ENCODE results near the gene UBAC2. TPM values are rescaled to one million over a fixed set of nuclear protein-coding genes. Genes with fewer than 3 reads are reported as not detected.
"Not testable (repeated sequence)": the region's sequence is repeated elsewhere in the genome, so short reads cannot be mapped to it uniquely, and the experiment has no call there.

Gene UBAC2
- total and polyA plus RNA-seq, 4 donors = 49.9 to 77.1 (median 53.7) TPM

DNA sequence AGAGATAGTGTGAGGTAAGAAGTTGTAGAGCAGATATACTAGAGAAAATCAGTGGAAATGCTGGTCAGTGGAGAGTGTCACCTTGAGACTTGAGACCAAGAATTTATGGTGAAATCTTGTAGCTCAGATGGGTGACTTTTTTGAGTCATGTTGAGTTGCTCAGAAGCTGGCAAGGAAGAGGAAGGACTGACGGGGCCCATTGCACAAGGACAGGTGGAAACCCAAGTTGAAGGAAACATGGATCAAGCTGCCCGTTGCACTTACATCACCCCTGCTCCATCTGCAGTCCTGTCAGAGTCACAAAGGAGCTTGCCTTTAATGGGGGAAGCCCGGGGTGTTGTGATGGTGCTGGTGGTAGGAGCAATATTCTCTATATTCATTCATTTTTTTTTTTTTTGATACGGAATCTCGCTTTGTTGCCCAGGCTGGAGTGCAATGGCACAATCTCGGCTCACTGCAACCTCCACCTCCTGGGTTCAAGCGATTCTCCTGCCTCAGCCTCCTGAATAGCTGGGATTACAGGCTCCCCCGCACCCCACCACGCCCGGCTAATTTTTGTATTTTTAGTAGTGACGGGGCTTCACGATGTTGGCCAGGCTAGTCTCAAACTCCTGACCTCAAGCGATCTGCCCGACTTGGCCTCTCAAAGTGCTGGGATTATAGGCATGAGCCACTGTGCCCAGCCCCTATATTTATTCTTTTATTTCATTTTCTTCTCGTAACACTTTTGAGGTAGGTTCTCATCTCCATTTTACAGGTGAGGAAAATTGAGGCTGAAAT, 27.4 kb downstream of the UBAC2 start:
- Histone ChIP-seq H3K27me3 (ENCODE audit: control insufficient read depth in 3 of 3, insufficient read depth in 3 of 3, low read length in 2 of 3) (no peaks in the 10 kb centered on the region), H3K27ac (ENCODE audit: low read depth in 1 of 2, low read length in 1 of 2) (no peak overlapping the region), H3K9ac (ENCODE audit: insufficient read depth in 1 of 2, low read length in 2 of 2) (no peak overlapping the region), H3K4me3 (no peak overlapping the region), H3K4me1 (ENCODE audit: control insufficient read depth in 5 of 5, insufficient read depth in 5 of 5, low read length in 5 of 5) (peaks cover 0 to 36% (median 3%) of the 10 kb centered on the region in 5 donors), H3K36me3 (ENCODE audit: control insufficient read depth in 4 of 4, insufficient read depth in 4 of 4, low read length in 4 of 4) (peaks cover 0 to 5% (median 1%) of the 10 kb centered on the region in 4 donors), H3K9me3 (ENCODE audit: control insufficient read depth in 4 of 4, insufficient read depth in 3 of 4, low read length in 3 of 4) (no peaks in the 10 kb centered on the region)
- TF ChIP-seq, protein P1, sequence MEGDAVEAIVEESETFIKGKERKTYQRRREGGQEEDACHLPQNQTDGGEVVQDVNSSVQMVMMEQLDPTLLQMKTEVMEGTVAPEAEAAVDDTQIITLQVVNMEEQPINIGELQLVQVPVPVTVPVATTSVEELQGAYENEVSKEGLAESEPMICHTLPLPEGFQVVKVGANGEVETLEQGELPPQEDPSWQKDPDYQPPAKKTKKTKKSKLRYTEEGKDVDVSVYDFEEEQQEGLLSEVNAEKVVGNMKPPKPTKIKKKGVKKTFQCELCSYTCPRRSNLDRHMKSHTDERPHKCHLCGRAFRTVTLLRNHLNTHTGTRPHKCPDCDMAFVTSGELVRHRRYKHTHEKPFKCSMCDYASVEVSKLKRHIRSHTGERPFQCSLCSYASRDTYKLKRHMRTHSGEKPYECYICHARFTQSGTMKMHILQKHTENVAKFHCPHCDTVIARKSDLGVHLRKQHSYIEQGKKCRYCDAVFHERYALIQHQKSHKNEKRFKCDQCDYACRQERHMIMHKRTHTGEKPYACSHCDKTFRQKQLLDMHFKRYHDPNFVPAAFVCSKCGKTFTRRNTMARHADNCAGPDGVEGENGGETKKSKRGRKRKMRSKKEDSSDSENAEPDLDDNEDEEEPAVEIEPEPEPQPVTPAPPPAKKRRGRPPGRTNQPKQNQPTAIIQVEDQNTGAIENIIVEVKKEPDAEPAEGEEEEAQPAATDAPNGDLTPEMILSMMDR (IDR thresholded peaks at IDR 0.05; ENCODE audit: control extremely low read depth, extremely low read depth) = no peak
- no peak for DNase-seq
- ATAC-seq (ENCODE audit: insufficient read depth, low FRiP score) = no peak
- WGBS, 2 donors = 78 to 82% methylated on average over 15 of the region's 15 CpGs

DNA sequence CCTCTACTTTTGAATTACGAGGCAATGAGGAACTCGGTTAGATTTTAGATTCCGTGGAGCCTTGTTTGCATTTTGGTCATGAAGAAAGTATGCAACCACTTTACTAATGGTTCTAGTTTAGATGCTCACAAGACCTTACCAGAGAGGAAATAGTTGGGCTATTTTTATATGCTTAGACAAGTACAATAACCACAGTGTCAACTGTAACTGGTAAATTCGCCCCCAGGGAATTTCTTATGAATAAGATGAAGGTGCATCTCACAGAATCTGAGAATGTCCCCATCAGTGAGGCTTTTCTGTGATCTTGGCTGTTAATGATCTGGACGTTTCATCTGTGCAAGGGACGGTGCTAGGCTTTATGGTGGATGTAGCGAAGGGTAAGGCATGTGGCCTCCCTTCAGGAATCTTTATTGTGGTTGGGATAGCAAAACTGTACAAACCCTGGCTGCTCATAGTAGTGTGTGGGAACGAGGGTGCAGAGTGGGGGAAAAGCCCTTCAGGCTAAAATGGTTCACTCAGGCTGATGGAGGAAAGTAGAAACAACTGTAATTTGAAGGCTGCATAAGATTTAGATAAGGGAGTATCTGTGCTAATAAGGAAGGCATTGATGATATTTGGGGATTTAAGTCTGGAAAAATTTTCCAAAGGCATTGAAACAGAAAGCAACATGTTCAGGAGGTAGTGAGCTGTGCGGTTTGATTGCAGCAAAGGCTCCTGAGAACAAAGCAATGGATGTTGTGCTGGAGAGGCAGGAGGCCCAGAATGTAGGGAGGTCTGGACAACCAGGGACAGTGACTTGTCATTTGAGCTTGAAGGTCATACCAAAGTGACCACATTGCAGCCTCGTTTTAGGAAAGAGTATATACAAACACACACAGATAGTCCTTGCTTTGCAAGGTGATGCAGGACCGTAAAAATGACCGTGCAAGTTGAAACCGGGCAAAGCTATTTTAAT, 28.4 kb downstream of the UBAC2 start:
- H3K27ac ChIP-seq (ENCODE audit: low read depth in 1 of 2, low read length in 1 of 2) = peak overlapping the region in 1 of 2 donors; percentile 28
- no peak overlapping the region for H3K9ac ChIP-seq (ENCODE audit: insufficient read depth in 1 of 2, low read length in 2 of 2)
- H3K4me1 ChIP-seq (ENCODE audit: control insufficient read depth in 5 of 5, insufficient read depth in 5 of 5, low read length in 5 of 5) = peaks cover 0 to 35% (median 3%) of the 10 kb centered on the region in 5 donors
- H3K4me3 ChIP-seq = no peak overlapping the region
- DNase-seq = no peak
- peaks cover 0 to 5% (median 1%) of the 10 kb centered on the region in 4 donors for H3K36me3 ChIP-seq (ENCODE audit: control insufficient read depth in 4 of 4, insufficient read depth in 4 of 4, low read length in 4 of 4)
- WGBS, 2 donors = 39 to 57% methylated on average over 13 of the region's 13 CpGs
- TF ChIP-seq, protein P1 (IDR thresholded peaks at IDR 0.05; ENCODE audit: control extremely low read depth, extremely low read depth) = no peak
- ATAC-seq (ENCODE audit: insufficient read depth, low FRiP score) = no peak
- H3K27me3 ChIP-seq (ENCODE audit: control insufficient read depth in 3 of 3, insufficient read depth in 3 of 3, low read length in 2 of 3) = no peaks in the 10 kb centered on the region
- H3K9me3 ChIP-seq (ENCODE audit: control insufficient read depth in 4 of 4, insufficient read depth in 3 of 4, low read length in 3 of 4) = no peaks in the 10 kb centered on the region

DNA sequence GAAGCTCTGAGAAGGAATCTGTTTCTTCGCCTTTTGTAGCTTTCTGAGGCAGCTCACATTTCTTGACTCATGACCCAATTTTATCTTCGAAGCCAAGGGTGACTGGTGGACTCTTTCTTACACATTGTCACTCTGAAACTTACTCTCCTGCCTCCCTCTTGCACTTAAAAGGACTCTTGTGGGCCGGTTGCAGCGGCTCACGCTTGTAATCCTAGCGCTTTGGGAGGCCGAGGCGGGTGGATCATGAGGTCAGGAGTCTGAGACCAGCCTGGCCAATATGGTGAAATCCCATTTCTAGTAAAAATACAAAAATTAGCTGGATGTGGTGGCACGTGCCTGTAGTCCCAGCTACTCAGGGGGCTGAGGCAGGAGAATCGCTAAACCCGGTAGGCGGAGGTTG, 29.9 kb downstream of the UBAC2 start:
- not testable (repeated sequence) for H3K9me3 ChIP-seq (ENCODE audit: control insufficient read depth in 4 of 4, insufficient read depth in 3 of 4, low read length in 3 of 4); DNase-seq; ATAC-seq (ENCODE audit: insufficient read depth, low FRiP score); H3K36me3 ChIP-seq (ENCODE audit: control insufficient read depth in 4 of 4, insufficient read depth in 4 of 4, low read length in 4 of 4); H3K4me3 ChIP-seq; H3K27ac ChIP-seq (ENCODE audit: low read depth in 1 of 2, low read length in 1 of 2); H3K27me3 ChIP-seq (ENCODE audit: control insufficient read depth in 3 of 3, insufficient read depth in 3 of 3, low read length in 2 of 3); H3K9ac ChIP-seq (ENCODE audit: insufficient read depth in 1 of 2, low read length in 2 of 2)
- peaks cover 0 to 29% (median 3%) of the 10 kb centered on the region in 5 donors for H3K4me1 ChIP-seq (ENCODE audit: control insufficient read depth in 5 of 5, insufficient read depth in 5 of 5, low read length in 5 of 5)
- WGBS, 2 donors = 84 to 96% methylated on average over 12 of the region's 12 CpGs

DNA sequence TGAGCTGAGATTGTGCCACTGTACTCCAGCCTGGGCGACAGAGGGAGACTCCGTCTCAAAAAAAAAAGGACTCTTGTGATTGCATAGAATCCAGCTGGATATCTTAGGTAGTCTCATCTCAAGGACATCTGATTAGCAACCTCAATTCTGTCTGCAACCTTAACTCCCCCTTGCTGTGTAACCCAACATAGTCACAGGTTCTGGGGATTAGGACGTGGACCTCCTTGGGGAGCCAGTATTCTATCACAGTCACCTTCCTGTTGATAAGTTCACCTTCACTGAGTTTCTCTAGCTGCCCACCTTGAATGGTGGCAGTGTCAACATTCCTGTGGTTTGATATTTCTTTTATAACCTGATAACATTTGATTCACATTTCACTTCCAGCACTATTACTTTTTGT, 30.3 kb downstream of the UBAC2 start:
- H3K27me3 ChIP-seq (ENCODE audit: control insufficient read depth in 3 of 3, insufficient read depth in 3 of 3, low read length in 2 of 3) = no peaks in the 10 kb centered on the region
- H3K4me1 ChIP-seq (ENCODE audit: control insufficient read depth in 5 of 5, insufficient read depth in 5 of 5, low read length in 5 of 5) = peaks cover 0 to 26% (median 3%) of the 10 kb centered on the region in 5 donors
- H3K4me3 ChIP-seq = no peak overlapping the region
- H3K36me3 ChIP-seq (ENCODE audit: control insufficient read depth in 4 of 4, insufficient read depth in 4 of 4, low read length in 4 of 4) = peaks cover 0 to 5% (median 1%) of the 10 kb centered on the region in 4 donors
- no peak overlapping the region for H3K27ac ChIP-seq (ENCODE audit: low read depth in 1 of 2, low read length in 1 of 2)
- no peak overlapping the region for H3K9ac ChIP-seq (ENCODE audit: insufficient read depth in 1 of 2, low read length in 2 of 2)
- WGBS, 2 donors = 89 to 92% methylated on average over 3 of the region's 3 CpGs
- TF ChIP-seq, protein P1 (IDR thresholded peaks at IDR 0.05; ENCODE audit: control extremely low read depth, extremely low read depth) = no peak
- DNase-seq (no peak), ATAC-seq (ENCODE audit: insufficient read depth, low FRiP score) (no peak)
- H3K9me3 ChIP-seq (ENCODE audit: control insufficient read depth in 4 of 4, insufficient read depth in 3 of 4, low read length in 3 of 4) = no peaks in the 10 kb centered on the region
